Measurements from ENCODE around the gene SPNS2.

Gene SPNS2

GRCh38 chr17:4480929-4481898, 17.5 kb upstream of the SPNS2 start:
- DNase-seq = peak; percentile 19

- DNase-seq = no peak
Measured at GRCh38 chr17:4482338-4483011, 16.2 kb upstream of the SPNS2 start.

- DNase-seq = no peak
Measured at GRCh38 chr17:4483012-4483840, 15.5 kb upstream of the SPNS2 start.

GRCh38 chr17:4485676-4486646, 12.7 kb upstream of the SPNS2 start:
- DNase-seq = peak; percentile 38

GRCh38 chr17:4487296-4487695, 11.4 kb upstream of the SPNS2 start:
- DNase-seq = no peak

- DNase-seq = no peak
Measured at GRCh38 chr17:4487820-4488716, 10.6 kb upstream of the SPNS2 start.

GRCh38 chr17:4488989-4489595, 9.6 kb upstream of the SPNS2 start:
- DNase-seq = no peak

GRCh38 chr17:4490109-4490591, 8.5 kb upstream of the SPNS2 start:
- no peak for DNase-seq

GRCh38 chr17:4490637-4491061, 8.0 kb upstream of the SPNS2 start:
- DNase-seq = no peak

- no peak for DNase-seq
Measured at GRCh38 chr17:4492721-4493561, 5.7 kb upstream of the SPNS2 start.

GRCh38 chr17:4497101-4497824, 1.4 kb upstream of the SPNS2 start:
- DNase-seq = no peak

GRCh38 chr17:4499431-4500190, 930 bp downstream of the SPNS2 start:
- DNase-seq = peak; percentile 24

GRCh38 chr17:4500191-4500571, 1.5 kb downstream of the SPNS2 start:
- no peak for DNase-seq

GRCh38 chr17:4501295-4501949, 2.7 kb downstream of the SPNS2 start:
- no peak for DNase-seq

GRCh38 chr17:4502466-4503154, 3.9 kb downstream of the SPNS2 start:
- no peak for DNase-seq

- DNase-seq = no peak
Measured at GRCh38 chr17:4503283-4504025, 4.8 kb downstream of the SPNS2 start.
